Endometrial microvascular endothelial cells (primary cell): ENCODE data around the gene RBM15B. TPM values are rescaled to one million over a fixed set of nuclear protein-coding genes. Genes with fewer than 3 reads are reported as not detected.

Experiments used
- in situ Hi-C: cut with HindIII; loops from 2 replicates; pipeline ENCODE4 v1.10.0; 2017; ENCODE audit warnings: low sequenced_read_pairs, low pct_unique_long_range_greater_than_20kb; ENCODE audit errors: inconsistent ontology term
- total RNA-seq: library from RNA; depleted of rRNA; stranded (reverse); fragments of >200 nt; gene quantifications from one replicate; pipeline ENCODE4 v1.2.3, GENCODE V29; 2015; ENCODE audit errors: inconsistent ontology term

Gene RBM15B
- total RNA-seq, 1 donor from 2014 or later: 30.2 TPM

- in situ Hi-C loops: no loop called here
Observed at GRCh38 chr3:51408813-51409212, 17.7 kb downstream of the RBM15B start.

DNA sequence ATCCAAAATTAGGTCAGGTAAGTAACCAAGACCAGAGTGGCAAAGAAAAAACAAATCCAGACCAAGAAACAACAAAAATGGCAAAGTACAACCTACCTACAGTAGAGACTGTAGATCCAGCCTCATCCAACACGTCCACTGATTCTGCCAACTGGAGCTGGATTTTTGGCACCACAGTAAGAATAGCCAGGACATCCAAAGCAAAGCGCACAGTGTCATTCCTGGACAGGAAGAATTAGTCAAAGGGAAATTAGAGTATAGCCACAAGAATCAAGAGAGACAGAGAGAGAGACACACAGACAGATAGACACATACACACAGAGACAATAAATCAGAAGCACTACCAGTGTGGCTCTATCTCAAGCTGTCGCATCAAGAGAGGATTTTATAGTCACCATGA, 31.1 kb downstream of the RBM15B start:
- in situ Hi-C loops: no loop called here

DNA sequence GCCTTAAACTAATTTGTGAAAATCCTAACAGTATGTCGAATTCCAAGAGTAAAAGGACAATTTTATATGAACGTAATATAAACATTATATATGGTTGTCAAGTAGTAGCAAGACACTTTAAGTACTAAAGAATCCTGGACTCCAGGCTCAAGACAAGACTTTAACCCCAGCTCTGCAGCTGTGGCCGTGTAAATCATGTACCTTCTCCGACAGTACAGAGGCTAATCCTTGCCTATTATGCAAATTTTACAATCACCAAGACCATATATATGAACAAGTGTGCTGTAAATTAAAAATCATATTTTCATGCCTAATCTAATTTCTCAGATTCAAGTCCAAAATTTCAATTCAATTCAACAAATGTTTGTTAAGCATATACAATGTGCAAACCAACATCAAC, 35.8 kb downstream of the RBM15B start:
- in situ Hi-C loops: no loop called here

DNA sequence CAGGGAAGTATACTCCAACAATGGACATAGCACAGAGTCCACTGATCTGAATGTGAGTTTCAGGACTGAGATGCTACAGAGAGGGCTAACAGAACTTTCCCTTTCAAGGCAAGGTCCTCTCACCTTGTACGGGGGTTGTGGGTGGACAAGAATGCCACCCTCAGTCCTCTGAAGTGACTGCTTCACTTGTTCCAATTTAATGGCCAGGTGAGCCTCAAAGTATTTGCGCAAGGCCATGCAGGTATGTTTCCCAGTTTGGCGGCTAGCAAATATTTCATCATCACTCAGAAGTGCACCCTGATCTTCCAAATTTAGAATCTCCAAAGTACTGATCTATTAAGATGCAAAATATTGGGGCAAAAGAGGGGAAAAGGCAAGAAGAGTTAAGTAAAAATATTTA, 38.1 kb downstream of the RBM15B start:
- in situ Hi-C loops: no loop called here

DNA sequence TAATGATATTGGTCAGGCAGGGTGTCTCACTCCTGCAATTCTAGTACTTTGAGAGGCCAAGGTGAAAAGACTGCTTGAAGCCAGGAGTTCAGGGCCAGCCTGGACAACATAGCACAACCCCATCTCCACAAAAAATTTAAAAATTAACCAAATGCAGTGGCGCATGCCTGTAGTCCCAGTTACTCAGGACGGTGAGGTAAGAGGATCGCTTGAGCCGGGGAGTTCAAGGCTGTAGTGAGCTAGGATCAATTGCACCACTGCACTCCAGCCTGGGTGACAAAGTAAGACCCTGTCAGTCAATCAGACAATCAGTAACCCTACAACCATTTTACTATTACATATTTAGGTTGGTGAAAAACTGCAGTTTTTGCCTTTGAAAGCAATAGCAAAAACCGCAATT, 43.0 kb downstream of the RBM15B start:
- in situ Hi-C loops: no loop called here

DNA sequence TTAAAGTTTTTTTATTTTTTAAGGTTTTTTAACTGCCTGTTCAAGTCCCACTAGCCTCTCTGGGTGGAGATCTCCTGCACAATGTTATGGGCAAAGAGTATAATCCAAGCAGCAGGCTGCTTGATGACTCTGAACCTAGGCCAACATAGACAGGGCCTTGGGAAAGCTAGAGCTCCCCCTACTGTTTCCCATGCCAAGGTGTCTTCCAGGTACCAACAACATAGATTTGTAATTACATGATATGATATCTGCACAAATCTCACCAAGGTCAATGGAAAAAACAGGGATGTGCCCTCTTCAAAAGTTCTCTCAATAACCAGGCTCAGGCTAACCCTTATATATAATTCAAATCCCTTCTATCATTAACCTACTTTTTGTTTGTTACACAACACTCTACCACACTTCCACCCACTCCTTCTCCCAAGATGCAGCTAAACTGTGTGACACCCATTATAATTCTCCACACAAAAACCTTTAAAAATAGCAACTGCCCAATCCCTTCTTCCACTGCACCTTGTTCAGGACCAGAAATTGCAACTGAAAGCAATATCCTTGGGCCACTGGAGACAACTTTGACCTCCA, 43.8 kb downstream of the RBM15B start:
- in situ Hi-C loops: no loop called here

DNA sequence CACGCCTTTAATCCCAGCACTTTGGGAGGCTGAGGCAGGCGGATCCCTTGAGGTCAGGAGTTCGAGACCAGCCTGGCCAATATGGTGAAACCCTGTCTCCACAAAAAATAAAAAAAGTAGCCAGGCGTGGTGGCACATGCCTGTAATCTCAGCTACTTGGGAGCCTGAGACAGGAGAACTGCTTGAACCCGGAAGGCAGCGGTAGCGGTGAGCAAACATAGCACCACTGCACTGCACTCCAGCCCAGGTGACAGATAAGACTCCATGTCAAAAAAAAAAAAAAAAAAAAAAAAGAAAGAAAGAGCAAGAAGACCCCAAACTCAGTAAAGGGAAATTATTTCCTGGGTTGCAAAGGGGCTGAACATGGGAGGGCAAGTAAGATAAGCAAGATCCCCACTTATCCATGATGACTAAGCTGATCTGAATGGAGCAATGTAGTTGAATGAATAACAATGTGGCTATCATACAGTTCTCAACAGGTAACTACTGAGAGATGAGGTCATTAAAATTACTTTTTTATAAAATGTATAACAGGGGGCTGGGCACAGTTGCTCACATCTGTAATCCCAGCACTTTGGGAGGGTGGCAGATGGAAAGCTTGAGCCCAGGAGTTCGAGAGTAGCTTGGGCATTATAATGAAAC, 46.0 kb downstream of the RBM15B start:
- in situ Hi-C loops: no loop called here

DNA sequence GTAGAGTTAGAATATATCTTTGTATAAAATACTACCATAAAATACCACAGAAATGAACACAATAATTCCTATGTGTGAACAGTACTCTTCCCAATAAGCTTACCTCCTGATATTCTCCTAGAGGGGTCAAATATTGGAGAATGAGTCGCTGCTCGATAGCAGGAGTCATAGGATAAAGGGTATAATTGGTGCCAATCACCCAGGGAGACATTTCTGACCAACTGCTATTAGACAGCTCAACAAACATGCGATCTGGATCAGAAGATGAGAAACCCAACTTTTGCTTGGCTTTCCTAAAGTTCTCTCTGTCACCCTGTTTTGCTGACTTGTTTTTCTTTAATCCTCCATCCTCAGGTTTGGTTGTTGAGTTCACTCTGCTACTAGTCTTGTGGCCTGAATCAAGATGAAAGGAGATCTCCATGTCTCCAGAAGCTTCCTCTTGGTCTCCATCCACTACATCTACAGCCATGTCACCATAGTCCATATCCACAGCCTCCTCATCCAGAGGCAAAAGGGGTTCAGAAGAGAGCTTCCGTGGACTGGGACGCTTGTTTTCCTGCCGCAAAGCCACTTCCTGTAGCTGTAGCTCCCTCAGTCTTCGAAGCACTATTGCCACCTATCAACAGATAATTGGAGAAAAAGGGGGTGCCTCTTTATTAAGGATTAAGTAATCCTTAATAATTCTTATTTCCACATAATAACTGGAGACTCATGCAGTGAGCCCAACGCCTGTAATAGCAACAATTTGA, 50.4 kb downstream of the RBM15B start:
- in situ Hi-C loops: no loop called here

- in situ Hi-C loops: no loop called here
Observed at GRCh38 chr3:51445544-51446280, 54.6 kb downstream of the RBM15B start.

Other genes starting within 250 kb of the RBM15B start
- 103 TPM for gene MANF, start 6.0 kb upstream of the RBM15B start, total RNA-seq
- gene DCAF1, start 108.7 kb downstream of the RBM15B start, total RNA-seq: 17.7 TPM
- gene RAD54L2, start 147.4 kb downstream of the RBM15B start, total RNA-seq: 12.8 TPM